ENCODE data around the gene HNRNPM.

The HNRNPM gene

DNA sequence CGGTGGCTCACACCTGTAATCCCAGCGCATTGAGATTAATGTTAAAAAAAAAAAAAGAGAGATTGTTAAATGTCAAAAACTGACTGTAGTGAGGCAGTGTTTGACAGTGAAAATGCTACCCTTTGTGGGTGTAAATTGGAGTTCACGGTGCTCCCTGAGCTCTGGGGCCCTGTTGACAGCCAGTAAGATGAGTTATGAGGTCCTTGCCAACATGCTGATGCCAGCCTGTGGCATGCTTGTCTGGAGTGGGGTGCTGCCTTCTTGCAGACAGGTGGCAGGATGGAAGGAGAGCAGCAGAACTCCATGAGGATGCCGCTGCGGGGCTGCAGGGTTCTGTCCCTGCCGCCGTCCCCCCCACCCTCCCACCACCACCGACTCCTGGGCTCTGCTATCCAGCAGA is 31.7 kb downstream of the HNRNPM start:
- H3K14ac ChIP-seq (ENCODE audit: low read length), result no peak overlapping the region
- H4K91ac ChIP-seq (ENCODE audit: low read depth, low read length), result no peak overlapping the region
- H4K12ac ChIP-seq (ENCODE audit: low read depth, low read length), result no peak overlapping the region
- no peak for DNase-seq
- no peak overlapping the region for H3K4ac ChIP-seq (ENCODE audit: low read depth, low read length)
- H3K79me1 ChIP-seq (ENCODE audit: low read length), result no peaks in the 10 kb centered on the region
- H3K36me3 ChIP-seq (ENCODE audit: control insufficient read depth in 1 of 2, insufficient read depth in 2 of 2, low read length in 2 of 2), result peaks cover 55 to 74% of the 10 kb centered on the region in 2 experiments
- H3K27me3 ChIP-seq (ENCODE audit: insufficient read depth, low read length), result no peaks in the 10 kb centered on the region
- H3K9ac ChIP-seq (ENCODE audit: low read length), result no peak overlapping the region
- no peaks in the 10 kb centered on the region for H3K9me3 ChIP-seq (ENCODE audit: insufficient read depth, low read depth, low read length)
- H3K4me3 ChIP-seq (ENCODE audit: low read depth, low read length), result no peak overlapping the region
- H2AFZ ChIP-seq (ENCODE audit: insufficient read depth, low read length, poor library complexity), result no peak overlapping the region
- no peak overlapping the region for H3K27ac ChIP-seq (ENCODE audit: low read depth, low read length)
- WGBS (ENCODE audit: extremely low coverage, insufficient coverage, insufficient read length), result no CpG with 5 or more reads among the region's 8 CpGs
- no peak overlapping the region for H2BK120ac ChIP-seq (ENCODE audit: insufficient read depth, low read length, poor library complexity)
- no peak overlapping the region for H3K23ac ChIP-seq (ENCODE audit: low read length)
- no peak overlapping the region for H2BK12ac ChIP-seq (ENCODE audit: low read length)
- H3K4me2 ChIP-seq (ENCODE audit: low read length), result no peak overlapping the region
- H4K8ac ChIP-seq (ENCODE audit: low read depth, low read length), result no peak overlapping the region
- H2AK5ac ChIP-seq (ENCODE audit: low read length), result no peak overlapping the region
- peaks cover 5% of the 10 kb centered on the region for H3K79me2 ChIP-seq (ENCODE audit: control insufficient read depth, insufficient read depth, low read length, poor library complexity)
- no peak overlapping the region for H2BK5ac ChIP-seq (ENCODE audit: low read depth, low read length, poor library complexity)
- no peak overlapping the region for H3K18ac ChIP-seq (ENCODE audit: low read length)
- H3K4me1 ChIP-seq (ENCODE audit: control insufficient read depth in 1 of 2, insufficient read depth in 2 of 2, low read length in 2 of 2), result peaks cover 2 to 5% of the 10 kb centered on the region in 2 experiments

DNA sequence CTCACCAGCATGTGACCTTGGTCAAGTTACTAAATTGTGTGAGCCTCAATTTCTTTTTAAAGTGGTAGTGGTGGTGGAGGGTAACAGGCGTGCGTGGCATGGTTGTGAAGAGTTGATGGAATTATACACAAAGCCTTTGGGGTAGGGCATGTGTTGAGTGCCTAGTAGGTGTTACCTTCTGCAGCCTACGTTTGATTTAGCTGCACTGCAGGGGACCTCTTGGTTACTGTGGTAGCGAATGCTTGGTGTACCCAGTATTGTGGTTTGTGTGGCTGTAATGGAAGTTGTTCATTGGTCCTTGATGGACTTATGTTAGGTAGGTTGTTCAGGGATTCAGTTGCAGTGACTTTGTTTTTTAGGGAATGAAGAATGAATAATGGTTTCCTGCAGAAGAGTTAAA is 33.1 kb downstream of the HNRNPM start:
- peak overlapping the region; percentile 19 for H3K4ac ChIP-seq (ENCODE audit: low read depth, low read length)
- no peak overlapping the region for H4K12ac ChIP-seq (ENCODE audit: low read depth, low read length)
- no peak overlapping the region for H3K4me2 ChIP-seq (ENCODE audit: low read length)
- H4K91ac ChIP-seq (ENCODE audit: low read depth, low read length), result no peak overlapping the region
- no peak overlapping the region for H3K14ac ChIP-seq (ENCODE audit: low read length)
- no peaks in the 10 kb centered on the region for H3K27me3 ChIP-seq (ENCODE audit: insufficient read depth, low read length)
- no peak overlapping the region for H2BK120ac ChIP-seq (ENCODE audit: insufficient read depth, low read length, poor library complexity)
- H3K18ac ChIP-seq (ENCODE audit: low read length), result no peak overlapping the region
- DNase-seq, result no peak
- H3K4me1 ChIP-seq (ENCODE audit: control insufficient read depth in 1 of 2, insufficient read depth in 2 of 2, low read length in 2 of 2), result peaks cover 2 to 5% of the 10 kb centered on the region in 2 experiments
- no peak overlapping the region for H4K8ac ChIP-seq (ENCODE audit: low read depth, low read length)
- no peak overlapping the region for H3K9ac ChIP-seq (ENCODE audit: low read length)
- H3K27ac ChIP-seq (ENCODE audit: low read depth, low read length), result no peak overlapping the region
- H2AK5ac ChIP-seq (ENCODE audit: low read length), result no peak overlapping the region
- no peak overlapping the region for H2BK5ac ChIP-seq (ENCODE audit: low read depth, low read length, poor library complexity)
- peaks cover 54 to 76% of the 10 kb centered on the region in 2 experiments for H3K36me3 ChIP-seq (ENCODE audit: control insufficient read depth in 1 of 2, insufficient read depth in 2 of 2, low read length in 2 of 2)
- no peak overlapping the region for H3K4me3 ChIP-seq (ENCODE audit: low read depth, low read length)
- H3K9me3 ChIP-seq (ENCODE audit: insufficient read depth, low read depth, low read length), result no peaks in the 10 kb centered on the region
- no peak overlapping the region for H3K23ac ChIP-seq (ENCODE audit: low read length)
- H2BK12ac ChIP-seq (ENCODE audit: low read length), result no peak overlapping the region
- no CpG with 5 or more reads among the region's 4 CpGs for WGBS (ENCODE audit: extremely low coverage, insufficient coverage, insufficient read length)
- peaks cover 5% of the 10 kb centered on the region for H3K79me2 ChIP-seq (ENCODE audit: control insufficient read depth, insufficient read depth, low read length, poor library complexity)
- no peak overlapping the region for H2AFZ ChIP-seq (ENCODE audit: insufficient read depth, low read length, poor library complexity)
- H3K79me1 ChIP-seq (ENCODE audit: low read length), result no peaks in the 10 kb centered on the region

DNA sequence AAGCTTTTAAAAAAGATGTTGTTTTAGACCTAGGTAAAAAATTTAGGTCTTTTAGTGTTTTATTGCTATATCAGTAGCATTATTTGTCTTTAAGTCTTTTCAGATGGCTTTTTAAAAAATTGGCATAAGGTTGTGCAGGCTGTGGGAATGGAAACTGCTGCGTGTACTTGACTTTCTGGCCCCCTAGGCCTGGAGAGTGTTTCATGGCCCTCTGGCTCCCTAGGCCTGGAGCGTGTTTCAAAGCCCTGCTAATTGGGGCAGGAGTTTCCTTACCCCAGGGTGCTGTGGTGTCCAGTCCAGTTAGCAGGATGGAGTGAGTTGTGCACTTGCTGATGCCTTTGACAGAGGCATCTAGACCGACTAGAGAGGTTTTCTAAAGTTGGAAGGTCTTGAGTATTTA is 33.8 kb downstream of the HNRNPM start:
- Histone ChIP-seq H3K27me3 (ENCODE audit: insufficient read depth, low read length) (no peaks in the 10 kb centered on the region), H3K4me1 (ENCODE audit: control insufficient read depth in 1 of 2, insufficient read depth in 2 of 2, low read length in 2 of 2) (peaks cover 2 to 5% of the 10 kb centered on the region in 2 experiments), H3K9me3 (ENCODE audit: insufficient read depth, low read depth, low read length) (no peaks in the 10 kb centered on the region), H3K14ac (ENCODE audit: low read length) (no peak overlapping the region), H3K79me2 (ENCODE audit: control insufficient read depth, insufficient read depth, low read length, poor library complexity) (peaks cover 5% of the 10 kb centered on the region), H2BK12ac (ENCODE audit: low read length) (no peak overlapping the region), H4K91ac (ENCODE audit: low read depth, low read length) (no peak overlapping the region), H3K4me3 (ENCODE audit: low read depth, low read length) (no peak overlapping the region), H2AFZ (ENCODE audit: insufficient read depth, low read length, poor library complexity) (no peak overlapping the region), H3K9ac (ENCODE audit: low read length) (no peak overlapping the region), H3K36me3 (ENCODE audit: control insufficient read depth in 1 of 2, insufficient read depth in 2 of 2, low read length in 2 of 2) (peaks cover 53 to 77% of the 10 kb centered on the region in 2 experiments), H3K27ac (ENCODE audit: low read depth, low read length) (no peak overlapping the region), H2BK5ac (ENCODE audit: low read depth, low read length, poor library complexity) (no peak overlapping the region), H4K12ac (ENCODE audit: low read depth, low read length) (no peak overlapping the region), H2BK120ac (ENCODE audit: insufficient read depth, low read length, poor library complexity) (no peak overlapping the region), H3K4me2 (ENCODE audit: low read length) (no peak overlapping the region), H3K79me1 (ENCODE audit: low read length) (no peaks in the 10 kb centered on the region), H3K18ac (ENCODE audit: low read length) (no peak overlapping the region), H3K4ac (ENCODE audit: low read depth, low read length) (peak overlapping the region; percentile 16), H2AK5ac (ENCODE audit: low read length) (no peak overlapping the region), H4K8ac (ENCODE audit: low read depth, low read length) (no peak overlapping the region), H3K23ac (ENCODE audit: low read length) (no peak overlapping the region)
- no peak for DNase-seq
- WGBS (ENCODE audit: extremely low coverage, insufficient coverage, insufficient read length), result no CpG with 5 or more reads among the region's 3 CpGs

DNA sequence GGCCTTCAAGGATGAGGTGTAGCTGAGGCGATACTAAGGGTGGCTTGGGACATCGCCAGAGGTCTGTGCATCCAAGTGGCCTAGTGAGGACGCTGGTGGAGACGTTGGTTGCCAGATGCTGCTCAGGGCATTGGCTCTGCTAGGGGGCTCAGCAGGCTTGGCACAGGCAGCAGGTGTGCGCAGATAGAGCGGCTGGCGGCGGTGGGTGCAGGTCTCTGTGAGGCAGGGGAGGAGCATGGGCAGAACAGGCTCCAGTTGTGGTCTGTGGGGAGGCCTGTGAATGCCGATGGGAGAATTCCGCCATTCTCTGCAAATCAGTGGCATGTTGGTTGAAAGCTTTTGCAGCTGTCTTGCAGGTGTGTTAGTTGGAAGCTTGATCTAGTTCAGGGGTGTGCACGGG is 36.4 kb downstream of the HNRNPM start:
- Histone ChIP-seq H3K14ac (ENCODE audit: low read length) (no peak overlapping the region), H3K36me3 (ENCODE audit: control insufficient read depth in 1 of 2, insufficient read depth in 2 of 2, low read length in 2 of 2) (peaks cover 66 to 77% of the 10 kb centered on the region in 2 experiments), H2BK5ac (ENCODE audit: low read depth, low read length, poor library complexity) (no peak overlapping the region), H3K27me3 (ENCODE audit: insufficient read depth, low read length) (no peaks in the 10 kb centered on the region), H2AK5ac (ENCODE audit: low read length) (no peak overlapping the region), H3K79me1 (ENCODE audit: low read length) (no peaks in the 10 kb centered on the region), H4K91ac (ENCODE audit: low read depth, low read length) (no peak overlapping the region), H2AFZ (ENCODE audit: insufficient read depth, low read length, poor library complexity) (peak overlapping the region; percentile 6), H3K18ac (ENCODE audit: low read length) (peak overlapping the region; percentile 55), H3K79me2 (ENCODE audit: control insufficient read depth, insufficient read depth, low read length, poor library complexity) (peaks cover 5% of the 10 kb centered on the region), H3K9ac (ENCODE audit: low read length) (no peak overlapping the region), H2BK12ac (ENCODE audit: low read length) (no peak overlapping the region), H3K4me2 (ENCODE audit: low read length) (no peak overlapping the region), H3K4me1 (ENCODE audit: control insufficient read depth in 1 of 2, insufficient read depth in 2 of 2, low read length in 2 of 2) (peaks cover 2 to 5% of the 10 kb centered on the region in 2 experiments), H3K4ac (ENCODE audit: low read depth, low read length) (peak overlapping the region; percentile 30), H2BK120ac (ENCODE audit: insufficient read depth, low read length, poor library complexity) (no peak overlapping the region), H3K4me3 (ENCODE audit: low read depth, low read length) (no peak overlapping the region), H3K27ac (ENCODE audit: low read depth, low read length) (no peak overlapping the region), H4K12ac (ENCODE audit: low read depth, low read length) (no peak overlapping the region), H3K9me3 (ENCODE audit: insufficient read depth, low read depth, low read length) (peaks cover 4% of the 10 kb centered on the region), H3K23ac (ENCODE audit: low read length) (no peak overlapping the region), H4K8ac (ENCODE audit: low read depth, low read length) (no peak overlapping the region)
- DNase-seq, result peak in 1 of 2 donors; percentile 18
- no CpG with 5 or more reads among the region's 11 CpGs for WGBS (ENCODE audit: extremely low coverage, insufficient coverage, insufficient read length)
